Measurements from ENCODE around the gene MYO6.

The MYO6 gene

DNA sequence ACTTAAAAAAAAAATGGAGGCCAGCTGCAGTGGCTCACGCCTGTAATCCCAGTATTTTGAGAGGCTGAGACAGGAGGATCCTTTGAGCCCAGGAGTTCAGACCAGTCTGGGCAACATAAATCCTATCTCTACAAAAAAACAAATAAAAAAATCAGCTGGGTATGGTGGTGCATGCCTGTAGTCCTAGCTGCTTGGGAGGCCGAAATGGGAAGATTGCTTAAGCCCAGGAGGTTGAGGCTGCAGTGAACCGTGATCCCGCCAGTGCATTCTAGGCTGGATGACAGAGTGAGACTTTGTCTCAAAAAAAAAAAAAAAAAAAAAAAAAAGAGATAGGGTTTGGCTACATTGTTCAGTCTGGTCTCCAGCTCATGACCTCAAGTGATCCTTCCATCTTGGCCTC is 29.7 kb downstream of the MYO6 start:
- Histone ChIP-seq H3K27me3 (ENCODE audit: insufficient read depth, low read length, poor library complexity) (no peaks in the 10 kb centered on the region), H3K79me2 (ENCODE audit: insufficient read depth, low read length) (no peaks in the 10 kb centered on the region), H4K20me1 (ENCODE audit: insufficient read depth, low read length) (no peaks in the 10 kb centered on the region), H2AFZ (ENCODE audit: low read depth, low read length) (no peak overlapping the region), H3K9ac (ENCODE audit: low read depth, low read length) (no peak overlapping the region), H3K4me3 (ENCODE audit: low read depth in 1 of 2, low read length in 2 of 2) (no peak overlapping the region), H3K27ac (ENCODE audit: low read length) (no peak overlapping the region), H3K4me2 (ENCODE audit: insufficient read depth, low read length) (no peak overlapping the region), H3K9me3 (ENCODE audit: insufficient read depth, low read length, severe bottlenecking) (no peaks in the 10 kb centered on the region), H3K4me1 (ENCODE audit: insufficient read depth, low read length) (no peaks in the 10 kb centered on the region), H3K36me3 (ENCODE audit: insufficient read depth, low read length) (no peaks in the 10 kb centered on the region)
- ATAC-seq (ENCODE audit: insufficient read depth, low read depth) (no peak), DNase-seq (no peak)
- TF ChIP-seq EZH2 (IDR thresholded peaks at IDR 0.05; ENCODE audit: borderline replicate concordance, low read depth, low read length, severe bottlenecking): no peak
- TF ChIP-seq, protein P1, sequence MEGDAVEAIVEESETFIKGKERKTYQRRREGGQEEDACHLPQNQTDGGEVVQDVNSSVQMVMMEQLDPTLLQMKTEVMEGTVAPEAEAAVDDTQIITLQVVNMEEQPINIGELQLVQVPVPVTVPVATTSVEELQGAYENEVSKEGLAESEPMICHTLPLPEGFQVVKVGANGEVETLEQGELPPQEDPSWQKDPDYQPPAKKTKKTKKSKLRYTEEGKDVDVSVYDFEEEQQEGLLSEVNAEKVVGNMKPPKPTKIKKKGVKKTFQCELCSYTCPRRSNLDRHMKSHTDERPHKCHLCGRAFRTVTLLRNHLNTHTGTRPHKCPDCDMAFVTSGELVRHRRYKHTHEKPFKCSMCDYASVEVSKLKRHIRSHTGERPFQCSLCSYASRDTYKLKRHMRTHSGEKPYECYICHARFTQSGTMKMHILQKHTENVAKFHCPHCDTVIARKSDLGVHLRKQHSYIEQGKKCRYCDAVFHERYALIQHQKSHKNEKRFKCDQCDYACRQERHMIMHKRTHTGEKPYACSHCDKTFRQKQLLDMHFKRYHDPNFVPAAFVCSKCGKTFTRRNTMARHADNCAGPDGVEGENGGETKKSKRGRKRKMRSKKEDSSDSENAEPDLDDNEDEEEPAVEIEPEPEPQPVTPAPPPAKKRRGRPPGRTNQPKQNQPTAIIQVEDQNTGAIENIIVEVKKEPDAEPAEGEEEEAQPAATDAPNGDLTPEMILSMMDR (IDR thresholded peaks at IDR 0.05; ENCODE audit: borderline replicate concordance, extremely low read depth, low read length, poor library complexity, severe bottlenecking): no peak

DNA sequence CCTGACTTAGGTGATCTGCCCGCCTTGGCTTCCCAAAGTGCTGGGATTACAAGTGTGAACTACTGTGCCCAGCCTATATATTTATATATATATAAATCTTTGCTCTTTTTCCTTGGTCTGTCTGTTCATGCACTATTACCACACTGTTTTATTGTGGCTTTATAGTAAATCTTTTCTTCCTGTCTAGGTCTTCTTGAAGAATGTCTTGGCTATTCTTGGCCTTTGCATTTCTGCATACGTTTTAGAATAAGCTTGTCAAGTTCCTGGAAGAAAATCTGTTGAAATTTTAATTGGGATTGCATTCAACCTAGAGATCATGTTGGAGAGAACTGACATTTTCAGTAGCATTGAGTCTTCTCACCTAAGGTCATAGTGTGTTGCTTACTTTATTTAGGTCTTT is 37.1 kb downstream of the MYO6 start:
- Histone ChIP-seq H3K4me3 (ENCODE audit: low read depth in 1 of 2, low read length in 2 of 2) (no peak overlapping the region), H3K4me1 (ENCODE audit: insufficient read depth, low read length) (no peaks in the 10 kb centered on the region), H2AFZ (ENCODE audit: low read depth, low read length) (no peak overlapping the region), H3K4me2 (ENCODE audit: insufficient read depth, low read length) (no peak overlapping the region), H3K27ac (ENCODE audit: low read length) (no peak overlapping the region), H3K9ac (ENCODE audit: low read depth, low read length) (no peak overlapping the region), H3K79me2 (ENCODE audit: insufficient read depth, low read length) (no peaks in the 10 kb centered on the region), H3K9me3 (ENCODE audit: insufficient read depth, low read length, severe bottlenecking) (no peaks in the 10 kb centered on the region), H4K20me1 (ENCODE audit: insufficient read depth, low read length) (no peaks in the 10 kb centered on the region), H3K36me3 (ENCODE audit: insufficient read depth, low read length) (no peaks in the 10 kb centered on the region), H3K27me3 (ENCODE audit: insufficient read depth, low read length, poor library complexity) (no peaks in the 10 kb centered on the region)
- ATAC-seq (ENCODE audit: insufficient read depth, low read depth): no peak
- TF ChIP-seq, protein P1 (IDR thresholded peaks at IDR 0.05; ENCODE audit: borderline replicate concordance, extremely low read depth, low read length, poor library complexity, severe bottlenecking): no peak
- no peak for TF ChIP-seq EZH2 (IDR thresholded peaks at IDR 0.05; ENCODE audit: borderline replicate concordance, low read depth, low read length, severe bottlenecking)
- no peak for DNase-seq

DNA sequence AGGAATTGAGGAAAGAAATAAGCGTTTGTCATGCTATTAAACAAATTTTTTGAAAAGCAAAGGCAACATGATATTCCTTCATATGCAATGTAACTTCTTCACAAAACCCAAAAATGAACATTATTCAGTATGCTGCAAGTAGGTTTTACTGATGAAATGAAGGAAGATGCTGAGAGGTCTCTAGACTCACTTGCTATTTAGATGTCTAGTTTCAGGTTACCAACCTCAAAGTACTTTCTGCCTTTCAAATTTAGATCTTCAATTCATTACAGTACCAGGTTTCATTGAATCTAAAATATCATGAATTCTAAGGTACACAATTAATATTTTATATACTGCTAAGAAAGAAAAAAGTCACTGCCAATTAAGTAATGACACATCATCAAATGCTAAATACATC is 39.9 kb downstream of the MYO6 start:
- H2AFZ ChIP-seq (ENCODE audit: low read depth, low read length): no peak overlapping the region

More for the DNA sequence above, 39.9 kb downstream of the MYO6 start:
- H3K9ac ChIP-seq (ENCODE audit: low read depth, low read length): no peak overlapping the region
- no peaks in the 10 kb centered on the region for H3K79me2 ChIP-seq (ENCODE audit: insufficient read depth, low read length)
- H3K4me3 ChIP-seq (ENCODE audit: low read depth in 1 of 2, low read length in 2 of 2): no peak overlapping the region
- no peak overlapping the region for H3K27ac ChIP-seq (ENCODE audit: low read length)
- H4K20me1 ChIP-seq (ENCODE audit: insufficient read depth, low read length): no peaks in the 10 kb centered on the region
- H3K9me3 ChIP-seq (ENCODE audit: insufficient read depth, low read length, severe bottlenecking): no peaks in the 10 kb centered on the region
- no peaks in the 10 kb centered on the region for H3K27me3 ChIP-seq (ENCODE audit: insufficient read depth, low read length, poor library complexity)
- no peak overlapping the region for H3K4me2 ChIP-seq (ENCODE audit: insufficient read depth, low read length)
- ATAC-seq (ENCODE audit: insufficient read depth, low read depth) (no peak), DNase-seq (no peak)
- no peak for TF ChIP-seq EZH2 (IDR thresholded peaks at IDR 0.05; ENCODE audit: borderline replicate concordance, low read depth, low read length, severe bottlenecking)
- TF ChIP-seq, protein P1 (IDR thresholded peaks at IDR 0.05; ENCODE audit: borderline replicate concordance, extremely low read depth, low read length, poor library complexity, severe bottlenecking): no peak
- no peaks in the 10 kb centered on the region for H3K4me1 ChIP-seq (ENCODE audit: insufficient read depth, low read length)
- H3K36me3 ChIP-seq (ENCODE audit: insufficient read depth, low read length): no peaks in the 10 kb centered on the region
